Measurements from ENCODE around the gene ZBED4.
A peak's percentile ranks its signal among the peaks of the same experiment; 100 is the strongest.

Gene ZBED4

DNA sequence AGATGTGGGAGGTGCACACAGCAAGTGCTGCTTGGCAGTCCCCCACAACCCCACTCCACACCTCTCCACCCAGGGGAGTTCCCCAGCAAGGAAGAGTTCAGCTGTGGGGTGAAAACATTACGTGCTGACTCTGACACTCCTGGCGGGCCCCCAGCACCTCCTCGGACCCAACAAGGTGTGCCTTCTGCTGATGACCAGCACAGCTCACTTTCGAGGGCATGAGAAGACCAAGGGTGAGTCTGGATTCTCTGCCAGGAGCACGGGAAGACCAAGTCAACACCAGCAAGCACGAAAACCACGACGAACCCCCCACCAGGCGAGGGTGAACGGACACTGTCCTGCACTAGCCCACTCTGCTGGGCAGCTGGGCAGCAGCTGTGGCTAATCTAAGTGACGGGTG, 63.2 kb downstream of the ZBED4 start:
- no peak overlapping the region for H3K4me3 ChIP-seq (ENCODE audit: extremely low read depth, insufficient read depth, low read length, poor library complexity, severe bottlenecking)
- no peak overlapping the region for H3K27ac ChIP-seq (ENCODE audit: low read depth, low read length, severe bottlenecking)
- no peaks in the 10 kb centered on the region for H3K9me3 ChIP-seq (ENCODE audit: control insufficient read depth, low read length)
- H3K36me3 ChIP-seq (ENCODE audit: control insufficient read depth, insufficient read depth, low read length): peaks cover 22% of the 10 kb centered on the region
- 92 to 96% methylated on average over 11 of the region's 11 CpGs for WGBS, 2 experiments (ENCODE audit: insufficient coverage in 2 of 2)
- H3K4me1 ChIP-seq (ENCODE audit: control insufficient read depth, insufficient read depth, low read length, poor library complexity, severe bottlenecking): no peaks in the 10 kb centered on the region

DNA sequence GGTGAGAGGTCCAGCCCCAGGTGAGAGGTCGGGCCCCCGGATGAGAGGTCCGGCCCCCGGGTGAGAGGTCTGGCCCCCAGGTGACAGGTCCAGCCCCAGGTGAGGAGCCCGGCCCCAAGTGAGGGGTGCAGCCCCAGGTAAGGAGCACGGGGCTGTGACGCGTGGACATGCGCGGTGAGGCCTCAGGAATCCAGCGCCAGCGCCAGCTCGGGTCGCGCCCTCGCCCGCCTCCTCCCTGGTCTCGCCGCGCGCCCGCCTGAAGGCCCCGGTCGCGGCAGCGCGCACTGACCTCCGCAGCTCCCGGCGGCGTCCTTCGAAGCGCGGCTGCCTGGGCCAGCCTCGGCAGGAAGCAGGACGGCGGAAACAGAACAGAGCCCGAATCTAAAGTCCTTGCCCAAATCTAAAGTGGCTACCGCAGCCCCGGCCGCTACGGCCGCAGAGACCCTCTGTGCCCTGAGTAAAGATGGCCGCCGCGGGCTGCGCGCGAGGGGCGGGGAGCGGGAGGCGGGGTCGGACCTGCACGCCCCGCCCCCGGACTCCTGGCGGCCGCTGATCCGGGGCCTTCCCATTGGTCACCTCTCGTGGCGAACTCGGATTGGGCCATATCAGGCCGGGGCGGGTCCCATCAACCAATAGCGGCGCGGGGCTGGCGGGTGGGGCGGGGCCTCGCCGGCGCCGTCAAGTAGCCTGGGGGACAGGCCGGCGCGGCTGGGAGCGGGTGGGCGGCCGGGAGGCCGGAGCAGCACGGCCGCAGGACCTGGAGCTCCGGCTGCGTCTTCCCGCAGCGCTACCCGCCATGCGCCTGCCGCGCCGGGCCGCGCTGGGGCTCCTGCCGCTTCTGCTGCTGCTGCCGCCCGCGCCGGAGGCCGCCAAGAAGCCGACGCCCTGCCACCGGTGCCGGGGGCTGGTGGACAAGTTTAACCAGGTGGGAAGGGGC, 64.6 kb downstream of the ZBED4 start, which contains the start of the genes ALG12 and CRELD2:
Gene ALG12, minus strand, starts transcription at position 465 of the 937 bp plus-strand sequence. CDS start 4,673 bp downstream, outside the sequence.
Gene CRELD2, plus strand, starts transcription at position 661 of the 937 bp plus-strand sequence. Its CDS starts 136 bp downstream, at position 797.
- H3K4me3 ChIP-seq (ENCODE audit: extremely low read depth, insufficient read depth, low read length, poor library complexity, severe bottlenecking): peak within 1 kb of the TSS; percentile 82
- H3K9me3 ChIP-seq (ENCODE audit: control insufficient read depth, low read length): no peaks in the 10 kb centered on the region
- no peaks in the 10 kb centered on the region for H3K4me1 ChIP-seq (ENCODE audit: control insufficient read depth, insufficient read depth, low read length, poor library complexity, severe bottlenecking)
- WGBS, 2 experiments (ENCODE audit: insufficient coverage in 2 of 2): 0% methylated on average over 49 to 102 of the region's 103 CpGs
- peaks cover 18% of the 10 kb centered on the region for H3K36me3 ChIP-seq (ENCODE audit: control insufficient read depth, insufficient read depth, low read length)
- peak within 1 kb of the TSS; percentile 92 for H3K27ac ChIP-seq (ENCODE audit: low read depth, low read length, severe bottlenecking)

DNA sequence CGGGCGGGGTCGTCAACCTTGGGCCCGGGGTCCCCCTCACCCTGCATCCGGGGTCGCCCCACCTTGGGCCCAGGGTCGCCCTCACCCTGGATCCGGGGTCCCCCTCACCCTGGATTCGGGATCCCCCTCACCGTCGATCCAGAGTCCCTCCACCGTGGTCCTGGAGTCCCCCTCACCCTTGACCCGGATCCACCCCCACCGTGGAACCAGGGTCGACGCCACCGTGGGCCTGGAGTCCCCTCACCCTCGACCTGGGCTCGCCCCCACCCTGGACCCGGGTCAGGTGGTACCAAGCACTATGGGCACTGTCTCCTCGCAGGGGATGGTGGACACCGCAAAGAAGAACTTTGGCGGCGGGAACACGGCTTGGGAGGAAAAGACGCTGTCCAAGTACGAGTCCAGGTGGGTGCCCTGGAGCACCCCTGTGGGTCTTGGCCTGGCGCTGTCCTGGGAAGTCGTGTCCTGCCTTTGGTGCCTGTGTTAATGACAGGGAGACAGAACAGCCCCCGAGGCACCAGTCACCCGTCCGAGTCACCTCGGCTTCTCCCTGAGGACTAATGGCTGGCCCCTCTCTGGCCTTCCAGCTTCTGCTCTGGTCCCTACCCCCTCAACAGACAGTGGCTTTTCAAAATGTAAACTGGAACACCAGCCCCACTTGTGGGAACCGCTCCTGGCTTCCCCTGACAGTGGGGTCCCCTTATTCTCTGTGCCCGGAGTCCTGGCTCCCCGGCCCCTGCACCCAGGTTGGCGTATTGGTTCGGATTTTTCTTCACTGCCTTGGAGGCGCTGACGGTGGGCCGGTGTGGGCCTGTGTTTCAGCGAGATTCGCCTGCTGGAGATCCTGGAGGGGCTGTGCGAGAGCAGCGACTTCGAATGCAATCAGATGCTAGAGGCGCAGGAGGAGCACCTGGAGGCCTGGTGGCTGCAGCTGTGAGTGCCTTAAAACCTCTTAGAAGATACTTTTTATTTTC, 65.6 kb downstream of the ZBED4 start:
- Histone ChIP-seq H3K36me3 (ENCODE audit: control insufficient read depth, insufficient read depth, low read length) (peaks cover 13% of the 10 kb centered on the region), H3K4me3 (ENCODE audit: extremely low read depth, insufficient read depth, low read length, poor library complexity, severe bottlenecking) (peak overlapping the region; percentile 82), H3K9me3 (ENCODE audit: control insufficient read depth, low read length) (no peaks in the 10 kb centered on the region), H3K27ac (ENCODE audit: low read depth, low read length, severe bottlenecking) (no peak overlapping the region), H3K4me1 (ENCODE audit: control insufficient read depth, insufficient read depth, low read length, poor library complexity, severe bottlenecking) (no peaks in the 10 kb centered on the region)
- WGBS, 2 experiments (ENCODE audit: insufficient coverage in 2 of 2): 43 to 63% methylated on average over 25 to 41 of the region's 47 CpGs

DNA sequence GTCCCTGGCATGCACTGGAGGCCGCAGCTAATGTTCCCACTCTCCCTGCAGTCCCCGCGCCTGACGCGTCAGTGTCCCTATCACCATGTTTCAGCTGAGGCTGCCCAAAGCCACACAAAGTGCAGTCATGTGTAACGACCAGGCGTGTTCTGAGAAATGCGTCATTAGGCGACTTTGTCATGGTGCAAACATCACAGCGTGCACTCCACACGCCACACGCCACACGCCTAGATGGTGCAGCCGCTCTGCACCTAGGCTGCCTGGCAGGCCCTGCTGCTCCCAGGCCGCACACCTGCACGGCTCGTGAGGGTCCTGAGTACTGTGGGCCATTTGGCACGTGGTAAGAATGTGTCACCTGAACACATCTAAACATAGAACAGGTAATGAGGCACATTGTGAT, 67.2 kb downstream of the ZBED4 start:
- H3K4me1 ChIP-seq (ENCODE audit: control insufficient read depth, insufficient read depth, low read length, poor library complexity, severe bottlenecking): no peaks in the 10 kb centered on the region
- H3K4me3 ChIP-seq (ENCODE audit: extremely low read depth, insufficient read depth, low read length, poor library complexity, severe bottlenecking): no peak overlapping the region
- H3K9me3 ChIP-seq (ENCODE audit: control insufficient read depth, low read length): no peaks in the 10 kb centered on the region
- H3K36me3 ChIP-seq (ENCODE audit: control insufficient read depth, insufficient read depth, low read length): peaks cover 20% of the 10 kb centered on the region
- WGBS, 2 experiments (ENCODE audit: insufficient coverage in 2 of 2): 90 to 91% methylated on average over 16 to 17 of the region's 18 CpGs
- no peak overlapping the region for H3K27ac ChIP-seq (ENCODE audit: low read depth, low read length, severe bottlenecking)

DNA sequence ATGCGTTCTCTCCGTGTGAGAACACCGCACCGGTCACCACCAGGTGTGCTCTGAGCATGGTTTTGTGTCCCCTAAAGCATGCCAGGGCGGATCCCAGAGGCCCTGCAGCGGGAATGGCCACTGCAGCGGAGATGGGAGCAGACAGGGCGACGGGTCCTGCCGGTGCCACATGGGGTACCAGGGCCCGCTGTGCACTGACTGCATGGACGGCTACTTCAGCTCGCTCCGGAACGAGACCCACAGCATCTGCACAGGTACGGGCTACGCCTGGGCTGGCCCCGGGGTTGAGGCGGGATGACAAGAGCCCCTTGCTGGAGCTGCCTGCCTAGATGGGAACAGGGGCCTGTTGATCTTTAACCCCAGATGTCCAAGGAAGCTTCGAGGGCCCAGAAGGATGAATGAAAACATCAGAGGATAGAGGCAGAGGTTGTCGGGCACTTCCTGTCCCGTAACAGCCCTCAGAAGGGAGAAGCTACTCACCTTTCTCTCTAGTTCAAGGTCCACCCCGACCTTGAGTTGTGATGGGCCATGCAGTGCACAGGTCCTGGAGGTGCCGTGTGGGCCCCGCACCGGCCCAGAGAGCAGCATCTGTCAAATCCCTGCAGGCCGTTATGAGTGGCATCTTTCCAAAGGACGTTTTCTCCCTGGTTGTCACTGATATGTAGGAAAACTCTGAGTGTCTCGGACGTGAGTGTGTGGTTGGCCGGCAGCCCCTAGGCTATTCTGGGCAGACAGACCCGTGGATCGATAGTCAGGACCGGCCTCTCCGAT, 68.0 kb downstream of the ZBED4 start:
- Histone ChIP-seq H3K9me3 (ENCODE audit: control insufficient read depth, low read length) (no peaks in the 10 kb centered on the region), H3K4me1 (ENCODE audit: control insufficient read depth, insufficient read depth, low read length, poor library complexity, severe bottlenecking) (no peaks in the 10 kb centered on the region), H3K36me3 (ENCODE audit: control insufficient read depth, insufficient read depth, low read length) (peaks cover 20% of the 10 kb centered on the region), H3K4me3 (ENCODE audit: extremely low read depth, insufficient read depth, low read length, poor library complexity, severe bottlenecking) (no peak overlapping the region), H3K27ac (ENCODE audit: low read depth, low read length, severe bottlenecking) (no peak overlapping the region)
- 93% methylated on average over 32 of the region's 35 CpGs for WGBS, 2 experiments (ENCODE audit: insufficient coverage in 2 of 2)

DNA sequence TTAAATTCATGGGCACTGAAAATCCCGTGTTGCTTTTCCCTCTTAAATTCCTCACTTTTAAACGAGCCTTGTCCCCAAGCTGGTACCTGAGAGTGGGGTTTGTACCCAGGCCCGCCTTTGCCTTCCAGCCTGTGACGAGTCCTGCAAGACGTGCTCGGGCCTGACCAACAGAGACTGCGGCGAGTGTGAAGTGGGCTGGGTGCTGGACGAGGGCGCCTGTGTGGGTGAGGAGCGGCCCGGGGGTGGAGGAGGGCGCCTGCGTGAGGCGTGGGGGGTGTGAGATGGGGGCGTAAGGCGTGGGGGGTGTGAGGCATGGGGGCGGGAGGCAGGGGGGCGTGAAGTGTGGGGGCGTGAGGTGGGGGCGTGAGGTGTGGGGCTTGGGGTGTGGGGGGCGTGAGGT, 68.8 kb downstream of the ZBED4 start:
- Histone ChIP-seq H3K27ac (ENCODE audit: low read depth, low read length, severe bottlenecking) (no peak overlapping the region), H3K4me1 (ENCODE audit: control insufficient read depth, insufficient read depth, low read length, poor library complexity, severe bottlenecking) (no peaks in the 10 kb centered on the region), H3K9me3 (ENCODE audit: control insufficient read depth, low read length) (no peaks in the 10 kb centered on the region), H3K36me3 (ENCODE audit: control insufficient read depth, insufficient read depth, low read length) (peaks cover 20% of the 10 kb centered on the region), H3K4me3 (ENCODE audit: extremely low read depth, insufficient read depth, low read length, poor library complexity, severe bottlenecking) (no peak overlapping the region)
- WGBS, 2 experiments (ENCODE audit: insufficient coverage in 2 of 2): 87 to 94% methylated on average over 3 to 7 of the region's 22 CpGs

DNA sequence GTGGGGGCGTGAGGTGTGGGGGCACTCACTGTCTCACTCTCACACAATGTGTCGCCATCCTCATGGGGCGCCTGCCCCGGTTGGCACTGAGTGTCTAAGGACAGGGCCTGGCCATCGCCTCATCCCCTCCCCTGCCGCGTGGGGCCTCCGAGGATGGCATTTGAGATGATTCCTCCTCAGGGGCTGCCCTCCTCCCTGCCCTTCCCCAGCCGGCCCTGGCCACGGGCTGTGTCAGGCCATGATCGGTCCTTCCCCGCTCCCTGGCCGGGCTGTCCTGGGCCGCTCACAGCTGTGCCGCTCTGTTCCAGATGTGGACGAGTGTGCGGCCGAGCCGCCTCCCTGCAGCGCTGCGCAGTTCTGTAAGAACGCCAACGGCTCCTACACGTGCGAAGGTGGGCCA, 69.3 kb downstream of the ZBED4 start:
- H3K4me3 ChIP-seq (ENCODE audit: extremely low read depth, insufficient read depth, low read length, poor library complexity, severe bottlenecking): no peak overlapping the region
- no peaks in the 10 kb centered on the region for H3K4me1 ChIP-seq (ENCODE audit: control insufficient read depth, insufficient read depth, low read length, poor library complexity, severe bottlenecking)
- H3K36me3 ChIP-seq (ENCODE audit: control insufficient read depth, insufficient read depth, low read length): peaks cover 20% of the 10 kb centered on the region
- no peaks in the 10 kb centered on the region for H3K9me3 ChIP-seq (ENCODE audit: control insufficient read depth, low read length)
- WGBS, 2 experiments (ENCODE audit: insufficient coverage in 2 of 2): 94 to 97% methylated on average over 20 to 25 of the region's 25 CpGs
- no peak overlapping the region for H3K27ac ChIP-seq (ENCODE audit: low read depth, low read length, severe bottlenecking)

DNA sequence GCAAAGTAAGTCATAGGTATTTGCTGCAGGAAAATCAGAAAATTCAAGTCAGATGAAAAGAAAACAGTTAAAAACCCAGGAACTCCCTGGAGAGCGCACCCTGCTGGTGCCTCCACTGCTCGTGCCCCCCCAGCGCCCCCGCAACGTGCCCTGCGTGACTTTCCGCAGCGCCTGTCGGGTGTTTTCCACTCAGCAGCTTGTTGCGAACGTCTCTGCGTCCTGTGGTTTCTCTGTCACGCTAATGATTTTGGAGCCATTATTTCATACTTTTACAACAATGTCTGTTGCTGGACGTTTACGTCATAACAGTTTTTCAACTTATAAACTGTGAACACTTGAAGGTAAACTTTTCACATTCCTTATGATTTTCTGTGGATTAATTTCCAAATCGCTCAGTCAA, 69.8 kb downstream of the ZBED4 start:
- Histone ChIP-seq H3K36me3 (ENCODE audit: control insufficient read depth, insufficient read depth, low read length) (peaks cover 20% of the 10 kb centered on the region), H3K4me1 (ENCODE audit: control insufficient read depth, insufficient read depth, low read length, poor library complexity, severe bottlenecking) (no peaks in the 10 kb centered on the region), H3K4me3 (ENCODE audit: extremely low read depth, insufficient read depth, low read length, poor library complexity, severe bottlenecking) (no peak overlapping the region), H3K9me3 (ENCODE audit: control insufficient read depth, low read length) (no peaks in the 10 kb centered on the region), H3K27ac (ENCODE audit: low read depth, low read length, severe bottlenecking) (no peak overlapping the region)
- WGBS, 2 experiments (ENCODE audit: insufficient coverage in 2 of 2): 79 to 82% methylated on average over 14 to 16 of the region's 16 CpGs

DNA sequence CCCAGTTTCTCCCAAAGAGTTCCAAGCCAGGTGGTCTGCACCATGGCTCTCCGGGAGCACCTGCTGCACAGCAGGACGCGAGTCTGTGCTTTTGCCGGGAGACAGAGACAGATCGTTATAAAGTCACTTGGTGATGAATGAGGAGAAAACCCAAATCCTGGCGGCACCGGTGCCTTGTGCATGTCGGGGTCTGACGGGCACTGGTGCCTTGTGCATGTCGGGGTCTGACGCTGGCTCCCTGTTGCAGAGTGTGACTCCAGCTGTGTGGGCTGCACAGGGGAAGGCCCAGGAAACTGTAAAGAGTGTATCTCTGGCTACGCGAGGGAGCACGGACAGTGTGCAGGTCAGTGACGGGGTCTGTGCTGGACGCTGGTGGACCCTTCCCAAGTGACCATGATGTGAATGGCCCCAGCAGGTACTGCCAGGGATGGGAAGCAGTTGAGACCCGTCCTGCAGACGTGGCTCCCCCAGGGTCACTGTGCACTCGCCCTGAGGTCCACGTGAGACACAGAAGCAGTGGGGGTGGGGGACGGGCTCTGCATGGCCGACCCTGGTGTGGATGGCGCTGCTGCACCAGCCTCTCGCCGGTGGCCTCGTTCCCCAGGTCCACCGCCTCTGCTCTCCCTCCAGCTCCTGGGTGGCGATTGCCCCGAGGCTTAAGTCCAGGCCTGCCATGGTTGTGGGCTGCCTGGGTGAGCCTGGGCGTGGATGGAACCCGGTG, 70.6 kb downstream of the ZBED4 start:
- H3K27ac ChIP-seq (ENCODE audit: low read depth, low read length, severe bottlenecking): no peak overlapping the region
- H3K4me3 ChIP-seq (ENCODE audit: extremely low read depth, insufficient read depth, low read length, poor library complexity, severe bottlenecking): no peak overlapping the region
- WGBS, 2 experiments (ENCODE audit: insufficient coverage in 2 of 2): 92 to 94% methylated on average over 27 to 31 of the region's 31 CpGs
- H3K4me1 ChIP-seq (ENCODE audit: control insufficient read depth, insufficient read depth, low read length, poor library complexity, severe bottlenecking): no peaks in the 10 kb centered on the region
- H3K9me3 ChIP-seq (ENCODE audit: control insufficient read depth, low read length): no peaks in the 10 kb centered on the region
- peaks cover 20% of the 10 kb centered on the region for H3K36me3 ChIP-seq (ENCODE audit: control insufficient read depth, insufficient read depth, low read length)

Measured in mesodermal cell (in vitro differentiated cells).